ENCODE data around the gene MSL1.

GRCh38 chr17:40079545-40079944 lies 42.2 kb upstream of the MSL1 start:
- TF ChIP-seq MAFK (IDR thresholded peaks at IDR 0.05; ENCODE audit: low read depth, low read length) (no peak), POLR2A (IDR thresholded peaks at IDR 0.05; ENCODE audit: low read depth, low read length) (no peak), SMC3 (IDR thresholded peaks at IDR 0.05; ENCODE audit: low read depth, low read length) (no peak), RAD21 (IDR thresholded peaks at IDR 0.05; ENCODE audit: low read length) (no peak), NFE2L2 (IDR thresholded peaks at IDR 0.05; ENCODE audit: low read depth, low read length) (no peak)
- TF ChIP-seq, protein P1, sequence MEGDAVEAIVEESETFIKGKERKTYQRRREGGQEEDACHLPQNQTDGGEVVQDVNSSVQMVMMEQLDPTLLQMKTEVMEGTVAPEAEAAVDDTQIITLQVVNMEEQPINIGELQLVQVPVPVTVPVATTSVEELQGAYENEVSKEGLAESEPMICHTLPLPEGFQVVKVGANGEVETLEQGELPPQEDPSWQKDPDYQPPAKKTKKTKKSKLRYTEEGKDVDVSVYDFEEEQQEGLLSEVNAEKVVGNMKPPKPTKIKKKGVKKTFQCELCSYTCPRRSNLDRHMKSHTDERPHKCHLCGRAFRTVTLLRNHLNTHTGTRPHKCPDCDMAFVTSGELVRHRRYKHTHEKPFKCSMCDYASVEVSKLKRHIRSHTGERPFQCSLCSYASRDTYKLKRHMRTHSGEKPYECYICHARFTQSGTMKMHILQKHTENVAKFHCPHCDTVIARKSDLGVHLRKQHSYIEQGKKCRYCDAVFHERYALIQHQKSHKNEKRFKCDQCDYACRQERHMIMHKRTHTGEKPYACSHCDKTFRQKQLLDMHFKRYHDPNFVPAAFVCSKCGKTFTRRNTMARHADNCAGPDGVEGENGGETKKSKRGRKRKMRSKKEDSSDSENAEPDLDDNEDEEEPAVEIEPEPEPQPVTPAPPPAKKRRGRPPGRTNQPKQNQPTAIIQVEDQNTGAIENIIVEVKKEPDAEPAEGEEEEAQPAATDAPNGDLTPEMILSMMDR (conservative IDR thresholded peaks at IDR 0.05; ENCODE audit: low read depth, low read length) = no peak
